ENCODE results near the gene ATP10D.

Gene ATP10D

GRCh38 chr4:47590325-47590724 is 105.2 kb downstream of the ATP10D start:
- DNase-seq (ENCODE audit: low read depth) = no peak
- no peak overlapping the region for H3K4me3 ChIP-seq (ENCODE audit: control insufficient read depth, low read depth, low read length)
- TF ChIP-seq CTCF (IDR thresholded peaks at IDR 0.05; ENCODE audit: control insufficient read depth, insufficient read depth, low read depth, low read length, missing control alignments) = no peak

GRCh38 chr4:47597696-47598095 is 112.6 kb downstream of the ATP10D start:
- no peak for TF ChIP-seq CTCF (IDR thresholded peaks at IDR 0.05; ENCODE audit: control insufficient read depth, insufficient read depth, low read depth, low read length, missing control alignments)
- DNase-seq (ENCODE audit: low read depth) = no peak
- H3K4me3 ChIP-seq (ENCODE audit: control insufficient read depth, low read depth, low read length) = no peak overlapping the region

GRCh38 chr4:47598320-47598719 is 113.2 kb downstream of the ATP10D start:
- no peak for TF ChIP-seq CTCF (IDR thresholded peaks at IDR 0.05; ENCODE audit: control insufficient read depth, insufficient read depth, low read depth, low read length, missing control alignments)
- no peak for DNase-seq (ENCODE audit: low read depth)
- no peak overlapping the region for H3K4me3 ChIP-seq (ENCODE audit: control insufficient read depth, low read depth, low read length)

- no peak for TF ChIP-seq CTCF (IDR thresholded peaks at IDR 0.05; ENCODE audit: control insufficient read depth, insufficient read depth, low read depth, low read length, missing control alignments)
- DNase-seq (ENCODE audit: low read depth) = no peak
- no peak overlapping the region for H3K4me3 ChIP-seq (ENCODE audit: control insufficient read depth, low read depth, low read length)
Observed at GRCh38 chr4:47598896-47599295, 113.8 kb downstream of the ATP10D start.

GRCh38 chr4:47606482-47606881 is 121.4 kb downstream of the ATP10D start:
- no peak for TF ChIP-seq CTCF (IDR thresholded peaks at IDR 0.05; ENCODE audit: control insufficient read depth, insufficient read depth, low read depth, low read length, missing control alignments)
- H3K4me3 ChIP-seq (ENCODE audit: control insufficient read depth, low read depth, low read length) = no peak overlapping the region
- no peak for DNase-seq (ENCODE audit: low read depth)

- DNase-seq (ENCODE audit: low read depth) = no peak
- no peak for TF ChIP-seq CTCF (IDR thresholded peaks at IDR 0.05; ENCODE audit: control insufficient read depth, insufficient read depth, low read depth, low read length, missing control alignments)
- H3K4me3 ChIP-seq (ENCODE audit: control insufficient read depth, low read depth, low read length) = no peak overlapping the region
Observed at GRCh38 chr4:47612116-47613023, 127.3 kb downstream of the ATP10D start.
